HG03558 (cell line): Measurements from ENCODE around the gene YIPF3.
A peak's percentile ranks its signal among the peaks of the same experiment; 100 is the strongest.
"Not testable (repeated sequence)": the region's sequence is repeated elsewhere in the genome, so short reads cannot be mapped to it uniquely, and the experiment has no call there.

Experiments
- ATAC-seq: cut with Tn5 transposase; IDR thresholded peaks from one replicate; pipeline ENCODE4 v1.9.1; 2021; ENCODE audit warnings: moderate number of reproducible peaks; ENCODE audit not compliant: unreplicated experiment; ENCODE audit errors: extremely low read depth

The YIPF3 gene

DNA sequence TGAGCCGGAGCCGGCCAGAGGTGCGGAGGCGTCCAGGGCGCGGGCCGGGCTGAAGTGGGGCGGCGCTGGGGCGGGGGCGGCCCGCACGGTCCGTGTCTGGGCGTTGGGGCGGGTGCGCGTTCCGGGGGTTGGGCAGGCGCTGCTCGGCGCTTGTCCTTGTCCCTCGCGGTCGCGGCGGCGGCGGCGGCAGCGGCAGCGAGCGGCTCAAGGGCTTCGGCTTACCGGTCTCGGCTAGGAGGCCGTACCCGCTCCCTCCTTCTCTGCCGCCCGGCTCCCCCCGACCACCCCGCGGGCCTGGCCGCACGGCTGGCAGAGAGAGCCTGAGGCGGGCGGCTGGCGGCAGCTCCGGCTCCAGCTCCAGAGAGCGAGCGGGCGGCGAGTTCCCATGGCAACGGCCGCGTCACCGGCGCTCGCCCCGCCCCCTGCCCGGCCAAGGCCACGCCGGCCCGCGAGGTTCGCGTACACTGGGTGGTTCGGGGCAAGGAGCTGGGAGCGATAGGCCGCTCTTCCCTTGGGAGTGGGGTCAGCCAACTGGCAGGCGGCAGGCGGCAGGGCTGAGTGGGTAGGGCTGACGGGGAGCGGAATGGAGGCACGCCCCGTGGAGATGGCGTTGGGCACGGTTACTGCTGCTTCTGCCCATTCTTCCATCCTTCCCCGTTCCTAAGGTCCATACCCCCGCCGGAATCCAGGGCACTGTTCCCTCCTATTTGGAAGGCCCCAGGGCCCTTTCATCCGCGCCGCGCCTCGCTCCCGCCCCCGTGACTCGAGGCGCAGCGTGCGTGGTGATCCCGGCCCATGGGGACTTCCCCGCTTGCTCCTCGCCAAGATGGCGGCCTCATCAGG lies 6.5 kb downstream of the YIPF3 start, which contains the start of gene LRRC73:
TSS of gene LRRC73 (minus strand) at position 363 of the 843 bp plus-strand sequence. CDS start 561 bp downstream, outside the sequence.
- peak; percentile 55 for ATAC-seq

DNA sequence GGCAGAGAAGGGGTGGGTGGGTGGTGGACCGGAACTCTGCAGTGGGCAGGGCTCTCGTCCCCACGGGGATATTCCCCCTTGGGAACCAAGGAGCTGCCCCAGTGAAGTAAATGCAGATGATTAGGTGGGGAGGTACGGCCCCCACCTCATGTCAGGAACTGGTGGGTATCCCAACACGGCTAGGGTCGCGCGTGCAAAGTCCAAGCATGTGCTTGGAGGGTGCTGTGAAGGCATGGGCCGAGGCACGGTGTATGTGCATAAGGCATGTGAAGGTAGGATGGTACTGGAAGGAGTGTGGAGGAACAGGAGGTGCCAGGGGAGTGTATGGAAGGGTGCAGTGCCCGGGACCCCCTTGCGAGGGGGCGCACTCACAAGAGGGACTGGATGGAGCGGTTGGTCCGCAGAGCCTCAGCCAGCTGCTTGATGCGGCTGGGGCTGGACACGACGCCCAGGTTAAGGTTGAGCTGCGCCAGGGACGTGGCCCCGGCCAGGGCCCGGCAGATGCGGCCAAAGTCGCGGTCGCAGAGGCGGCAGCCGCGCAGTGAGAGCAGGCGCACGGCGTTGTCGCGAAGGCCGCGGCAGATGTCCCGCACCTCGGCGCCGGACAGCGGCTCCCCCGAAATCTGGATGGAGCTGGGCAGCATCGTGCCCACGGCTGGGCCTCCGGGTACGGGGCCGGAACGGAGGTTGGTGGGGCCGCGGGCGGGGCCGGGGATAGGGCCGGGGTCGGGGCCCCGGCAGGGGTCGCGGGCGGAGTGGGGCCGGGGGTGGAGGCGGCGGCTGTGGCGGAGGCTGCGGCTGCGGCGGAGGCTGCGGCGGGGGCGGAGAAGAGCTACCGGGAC lies 7.4 kb downstream of the YIPF3 start:
- no peak for ATAC-seq

DNA sequence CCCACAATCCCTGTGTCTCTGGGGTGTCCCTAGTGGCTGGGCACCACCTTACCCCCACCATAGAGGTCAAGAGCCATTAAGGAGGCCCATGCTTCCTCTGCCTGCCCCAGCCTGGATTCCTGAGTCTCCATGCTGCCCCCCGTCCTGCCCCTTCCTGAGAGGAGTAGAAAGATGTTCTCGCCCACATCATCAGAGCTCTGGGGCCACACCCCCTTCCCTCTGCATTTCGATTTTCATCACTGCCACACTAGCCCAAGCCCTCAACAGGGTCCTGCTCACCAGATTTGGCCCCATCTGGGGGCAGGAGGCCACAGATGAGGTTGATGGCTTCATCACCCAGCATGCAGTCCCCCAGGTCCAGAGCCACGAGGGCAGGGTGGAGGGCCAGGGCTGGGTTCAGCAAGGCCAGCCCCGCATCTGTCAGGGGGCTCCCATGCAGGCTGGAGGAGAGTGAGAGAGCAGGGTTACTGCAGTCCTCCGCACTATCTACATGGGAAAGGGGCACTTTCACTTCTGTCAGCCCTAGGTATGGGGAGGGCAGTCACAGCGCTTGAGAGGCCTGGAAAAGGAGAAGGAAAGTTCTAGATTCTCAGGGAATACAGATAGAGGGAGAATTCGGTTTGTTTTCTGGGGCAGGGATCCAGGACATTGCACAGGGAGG lies 8.1 kb downstream of the YIPF3 start:
- ATAC-seq = no peak

DNA sequence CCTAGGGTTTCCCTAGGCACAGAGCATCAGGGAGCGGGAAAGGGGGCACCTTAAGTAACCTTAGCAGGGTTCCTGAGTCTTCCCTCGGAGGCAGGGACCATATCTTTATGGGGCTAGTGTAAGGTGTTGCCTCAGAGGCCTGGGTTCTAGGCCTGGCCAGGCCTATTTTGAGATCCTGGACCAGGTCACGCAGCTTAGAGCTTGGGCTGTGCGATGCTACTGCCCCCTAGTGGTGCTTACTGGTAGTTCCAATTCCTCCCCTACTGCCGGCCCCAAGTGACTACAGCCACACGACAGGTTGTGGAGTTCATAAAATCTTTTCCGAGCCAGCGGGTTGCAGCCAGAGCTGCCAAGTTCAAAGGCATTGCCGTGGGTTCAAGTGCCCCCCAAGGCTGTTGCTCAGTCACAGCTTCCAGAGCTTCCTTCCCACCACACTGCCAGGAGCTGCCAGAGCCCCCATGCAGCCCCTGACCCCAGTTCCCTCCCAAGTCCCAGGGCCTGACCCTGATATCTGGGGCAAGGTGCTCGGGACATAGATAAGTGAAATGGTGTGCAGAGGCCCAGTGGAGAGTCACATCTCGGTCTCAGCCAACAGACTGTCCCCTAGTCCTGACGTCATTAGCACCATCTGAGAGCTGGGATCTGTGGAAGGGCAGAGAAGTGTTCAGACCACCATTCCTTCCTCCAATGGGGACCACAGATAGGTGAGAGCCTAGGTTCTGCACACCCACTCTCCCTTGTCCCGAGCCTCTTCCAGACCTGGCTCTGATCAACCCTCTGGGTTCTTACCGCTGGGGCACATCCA lies 9.9 kb downstream of the YIPF3 start:
- ATAC-seq = no peak

DNA sequence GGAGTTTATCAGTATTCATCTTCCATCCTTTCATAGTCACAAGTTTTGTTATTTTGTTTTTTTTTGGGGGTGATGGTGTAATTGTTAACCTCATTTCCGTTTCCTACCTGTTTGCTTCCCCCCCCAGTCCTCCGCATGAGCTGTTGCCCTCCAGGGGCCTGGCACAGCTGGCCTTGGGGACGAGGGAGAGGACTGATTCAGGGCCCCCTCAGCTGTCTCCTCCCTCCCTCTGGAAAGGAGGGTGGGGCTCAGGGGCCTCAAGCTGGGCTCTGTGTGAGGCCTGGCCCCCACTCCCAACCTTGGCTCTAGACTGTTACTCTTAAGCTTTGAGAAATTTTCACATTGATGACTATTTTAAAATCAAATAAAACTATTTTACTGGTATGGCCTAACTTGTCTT lies 10.6 kb downstream of the YIPF3 start:
- no peak for ATAC-seq

DNA sequence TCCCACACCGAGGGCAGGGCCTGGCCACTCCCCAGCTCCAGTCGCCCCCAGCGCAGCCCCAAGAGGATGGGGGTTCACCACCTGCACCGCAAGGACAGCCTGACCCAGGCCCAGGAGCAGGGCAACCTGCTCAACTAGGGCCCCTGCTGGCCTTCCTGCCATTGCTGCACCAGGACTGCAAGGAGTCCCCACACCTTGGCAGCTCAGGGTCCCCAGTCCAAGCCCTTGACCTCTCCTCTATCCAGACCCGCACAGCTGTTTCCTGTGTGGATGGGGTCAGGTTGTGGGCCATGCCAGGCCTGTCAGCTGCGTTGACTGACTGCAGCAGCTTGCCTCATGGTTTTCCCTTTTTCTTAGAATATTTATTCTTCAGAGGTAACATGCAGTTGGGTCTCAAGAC lies 11.0 kb downstream of the YIPF3 start:
- ATAC-seq = no peak

DNA sequence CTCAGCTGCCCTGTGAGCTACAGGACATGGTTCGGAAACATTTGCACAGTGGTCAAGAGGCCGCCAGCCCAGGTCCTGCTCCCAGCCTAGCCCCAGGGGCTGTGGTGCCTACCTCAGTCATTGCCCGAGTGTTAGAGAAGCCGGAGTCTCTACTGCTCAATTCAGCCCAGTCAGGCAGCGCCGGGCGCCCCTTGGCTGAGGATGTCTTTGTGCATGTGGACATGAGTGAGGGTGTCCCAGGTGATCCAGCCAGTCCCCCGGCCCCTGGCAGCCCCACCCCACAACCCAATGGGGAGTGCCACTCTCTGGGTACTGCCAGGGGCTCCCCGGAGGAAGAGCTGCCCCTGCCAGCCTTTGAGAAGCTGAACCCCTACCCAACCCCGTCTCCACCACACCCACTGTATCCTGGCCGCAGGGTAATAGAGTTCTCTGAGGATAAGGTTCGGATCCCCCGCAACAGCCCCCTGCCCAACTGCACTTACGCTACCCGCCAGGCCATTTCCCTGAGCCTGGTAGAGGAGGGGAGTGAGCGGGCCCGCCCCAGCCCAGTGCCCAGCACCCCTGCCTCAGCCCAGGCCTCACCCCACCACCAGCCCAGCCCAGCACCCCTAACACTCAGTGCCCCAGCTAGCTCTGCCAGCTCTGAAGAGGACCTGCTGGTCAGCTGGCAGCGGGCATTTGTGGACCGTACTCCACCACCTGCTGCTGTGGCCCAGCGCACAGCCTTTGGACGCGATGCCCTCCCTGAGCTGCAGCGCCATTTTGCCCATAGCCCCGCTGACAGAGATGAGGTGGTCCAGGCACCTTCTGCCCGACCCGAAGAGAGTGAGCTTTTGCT lies 11.8 kb downstream of the YIPF3 start:
- ATAC-seq = no peak

DNA sequence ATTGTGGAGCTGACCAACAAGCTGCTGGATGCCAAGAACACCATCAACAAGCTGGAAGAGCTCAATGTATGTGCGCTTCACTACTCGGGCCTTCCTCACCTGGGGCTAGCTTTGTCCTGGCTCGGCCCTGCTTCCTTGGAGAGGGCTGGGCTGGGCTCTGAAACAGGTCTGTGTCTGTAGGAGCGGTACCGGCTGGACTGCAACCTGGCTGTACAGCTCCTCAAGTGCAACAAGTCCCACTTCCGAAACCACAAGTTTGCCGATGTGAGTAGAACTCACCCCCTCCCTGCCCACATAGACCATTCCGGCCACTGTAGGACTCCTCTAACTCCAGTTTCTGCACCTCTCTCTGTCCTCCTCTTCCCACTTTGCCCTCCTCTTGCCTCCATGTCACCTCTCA lies 13.3 kb downstream of the YIPF3 start:
- ATAC-seq = no peak

DNA sequence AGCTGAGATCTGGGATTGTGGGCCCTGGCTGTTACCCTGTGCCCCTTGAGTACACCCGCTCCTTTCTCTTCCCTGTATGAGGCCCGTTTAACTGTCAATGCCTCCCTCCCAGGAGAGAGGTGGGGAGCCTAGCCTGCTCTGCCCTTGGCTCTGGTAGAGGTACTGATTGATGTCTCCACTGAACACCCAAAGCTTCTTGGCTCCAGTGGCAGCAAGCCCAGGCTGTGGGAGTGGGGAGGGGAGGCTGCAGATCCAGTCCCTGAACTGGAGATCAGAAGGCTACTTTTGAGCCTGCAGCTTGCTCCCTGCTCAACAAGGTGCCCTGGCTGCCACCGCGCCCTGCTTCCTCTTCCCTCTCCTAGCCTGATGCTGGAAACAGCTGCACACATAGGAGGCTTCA lies 14.1 kb downstream of the YIPF3 start:
- no peak for ATAC-seq

DNA sequence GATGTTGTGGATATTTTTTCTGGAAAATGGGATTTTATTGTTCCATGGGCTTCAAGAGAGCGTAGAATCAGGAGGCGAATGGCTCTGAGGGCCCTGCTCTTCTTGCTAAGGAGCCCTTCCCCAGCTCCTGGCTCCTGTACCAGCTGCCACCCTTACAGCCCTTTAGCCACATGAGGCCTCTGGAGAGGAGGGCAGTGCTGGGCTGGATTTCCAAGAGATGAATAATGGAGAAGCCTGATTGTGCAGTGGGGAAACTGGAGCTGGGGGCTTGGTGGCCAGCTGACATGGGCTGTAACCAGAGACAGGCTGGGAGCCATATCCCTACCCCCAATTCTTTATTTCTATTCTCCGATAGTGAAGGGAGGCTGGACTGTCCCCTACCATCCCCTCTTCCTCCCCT lies 15.8 kb downstream of the YIPF3 start:
- no peak for ATAC-seq

DNA sequence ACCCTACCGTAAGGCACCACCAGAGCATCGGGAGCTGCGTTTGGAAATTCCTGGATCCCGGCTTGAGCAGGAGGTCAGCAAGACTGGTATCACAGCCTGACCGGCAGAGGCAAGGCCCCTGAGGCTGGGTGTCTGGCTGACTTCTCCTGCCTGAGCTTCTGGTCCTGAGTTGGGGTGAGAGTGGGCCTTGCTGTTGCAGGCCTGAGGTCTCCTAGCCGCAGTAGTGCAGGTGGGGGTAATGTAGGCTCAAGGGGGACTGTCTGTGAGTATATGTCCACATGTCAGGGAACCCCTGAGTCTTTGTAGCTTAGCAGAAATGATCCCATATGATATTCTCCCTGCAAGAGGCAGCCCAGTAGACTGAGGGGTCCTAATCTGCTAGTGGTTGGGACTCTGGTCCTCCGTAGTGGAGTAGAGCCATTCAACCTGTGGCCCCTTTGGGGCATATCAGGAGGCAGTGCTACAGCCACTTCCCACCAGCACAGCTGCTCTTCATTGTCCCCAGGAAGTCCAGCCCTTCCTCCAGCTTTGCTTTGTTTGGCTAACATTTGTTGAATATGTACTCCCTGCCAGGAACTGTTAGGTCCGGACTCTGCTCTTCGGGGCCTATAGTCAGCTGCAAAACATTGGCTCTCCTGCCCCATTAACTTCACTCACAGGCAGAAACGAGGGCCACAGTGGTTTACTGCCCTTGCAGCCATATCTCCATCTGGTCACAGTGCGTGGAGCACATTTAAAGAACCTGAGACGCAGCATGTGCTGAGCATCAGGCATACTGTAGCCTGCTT lies 17.5 kb downstream of the YIPF3 start:
- ATAC-seq = no peak

DNA sequence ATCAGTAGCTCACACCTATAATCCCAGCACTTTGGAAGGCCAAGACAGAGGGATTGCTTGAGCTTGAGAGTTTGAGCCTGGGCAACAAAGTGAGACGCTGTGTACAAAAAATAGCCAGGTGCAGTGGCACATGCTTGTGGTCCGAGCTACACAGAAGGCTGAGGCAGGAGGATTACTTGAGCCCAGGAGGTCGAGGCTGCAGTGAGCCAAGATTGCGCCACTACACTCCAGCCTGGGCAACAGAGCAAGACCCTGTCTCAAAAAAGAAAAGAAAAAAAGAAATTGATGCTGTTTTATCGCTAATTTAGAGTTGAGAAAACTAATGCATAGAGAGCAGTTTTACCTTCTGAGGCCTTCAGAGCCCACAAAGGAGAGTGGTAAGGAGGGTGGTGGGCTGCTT lies 18.4 kb downstream of the YIPF3 start:
- ATAC-seq = not testable (repeated sequence)

DNA sequence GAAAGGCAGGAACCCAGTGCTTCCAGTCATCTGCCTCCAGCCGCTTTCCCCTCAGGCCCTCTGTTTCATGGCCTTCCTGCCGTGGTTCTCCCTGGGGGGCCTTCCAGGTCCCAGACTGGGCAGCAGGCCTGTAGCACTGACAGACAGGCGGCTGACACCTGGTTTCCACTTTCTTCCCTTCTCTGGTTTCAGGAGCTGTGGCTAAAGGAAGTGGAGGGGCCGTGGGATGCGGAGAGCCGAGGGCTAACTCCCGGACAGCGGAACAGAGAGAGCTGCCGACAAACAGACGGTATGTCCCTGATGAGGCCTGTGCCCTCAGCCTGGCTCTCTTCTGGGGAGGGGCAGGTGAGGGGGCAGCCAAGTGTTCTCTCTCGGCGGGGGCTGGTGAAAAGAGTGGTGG lies 19.0 kb downstream of the YIPF3 start:
- no peak for ATAC-seq

DNA sequence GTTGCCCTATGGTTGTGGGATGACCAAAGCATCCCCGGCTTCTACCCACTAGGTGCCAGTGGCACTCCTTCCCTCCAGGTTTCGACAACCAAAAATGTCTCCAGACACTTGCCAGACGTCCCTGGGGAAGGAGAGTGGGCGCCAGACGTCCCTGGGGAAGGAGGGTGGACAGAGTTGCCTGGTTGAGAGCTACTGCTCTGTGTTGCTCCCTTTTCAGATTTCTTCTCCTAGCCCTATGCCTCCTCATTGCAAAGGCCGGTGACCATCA lies 19.7 kb downstream of the YIPF3 start:
- ATAC-seq = no peak

DNA sequence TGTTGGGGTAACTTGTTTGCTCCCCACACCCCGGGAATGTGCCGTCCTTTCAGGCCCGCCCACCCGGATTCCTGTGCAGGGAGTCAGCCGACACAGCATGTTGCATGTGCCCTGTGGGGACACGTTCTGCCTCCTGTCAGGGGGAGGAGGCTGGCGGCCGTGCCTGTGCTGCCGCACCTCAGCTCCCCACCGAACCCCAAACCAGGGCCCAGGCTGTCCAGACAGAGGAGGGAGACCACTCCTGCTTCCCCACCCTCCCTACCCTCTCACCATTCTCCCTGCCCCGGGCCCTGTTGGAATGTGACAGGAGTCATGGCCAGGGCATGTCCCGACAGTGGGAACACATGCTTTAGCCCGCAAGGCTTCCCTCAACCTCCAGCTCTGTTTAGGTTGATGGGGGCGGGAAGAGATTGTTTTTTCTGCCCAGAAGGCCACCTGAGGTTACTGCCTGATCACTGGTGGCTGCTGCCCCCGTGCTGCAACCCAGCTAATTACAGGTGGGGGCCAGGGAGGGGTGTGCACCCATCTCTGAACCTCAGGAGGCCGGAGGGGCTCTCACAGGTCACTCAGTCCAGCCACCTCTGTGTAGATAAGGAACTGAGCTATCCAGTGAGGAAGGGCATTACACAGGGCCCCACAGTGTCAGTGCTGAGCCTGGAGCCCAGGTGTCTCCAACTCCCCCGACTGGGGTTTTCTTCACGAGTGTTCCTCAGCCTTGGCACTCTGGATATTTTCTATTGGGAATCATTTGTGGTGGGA lies 20.2 kb downstream of the YIPF3 start:
- no peak for ATAC-seq

DNA sequence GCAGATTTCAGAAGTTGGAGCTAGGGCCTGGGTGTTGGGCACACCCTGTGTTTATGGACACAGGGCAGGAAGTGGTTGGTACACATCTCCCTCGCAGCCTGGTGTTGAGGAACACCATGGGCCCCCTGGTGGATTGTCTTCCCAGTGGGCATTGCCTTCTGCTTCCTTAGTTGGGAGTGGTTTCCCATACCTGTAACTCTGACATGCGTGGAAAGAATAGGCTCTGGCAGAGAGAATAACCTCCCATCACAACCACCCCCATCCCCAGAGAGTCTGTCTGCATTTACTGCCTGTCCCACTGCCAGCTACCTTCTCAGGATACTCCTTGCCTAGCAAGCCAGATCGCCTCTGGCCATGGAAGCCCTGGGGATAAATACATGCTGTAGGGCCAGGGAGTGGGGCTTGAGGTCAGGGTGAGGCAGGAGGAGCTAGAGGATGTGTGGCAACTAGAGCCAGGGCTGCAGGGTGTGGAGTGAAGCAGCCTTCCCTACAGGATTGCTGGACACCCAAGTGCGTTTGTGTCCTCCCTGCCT lies 21.3 kb downstream of the YIPF3 start:
- ATAC-seq = no peak

DNA sequence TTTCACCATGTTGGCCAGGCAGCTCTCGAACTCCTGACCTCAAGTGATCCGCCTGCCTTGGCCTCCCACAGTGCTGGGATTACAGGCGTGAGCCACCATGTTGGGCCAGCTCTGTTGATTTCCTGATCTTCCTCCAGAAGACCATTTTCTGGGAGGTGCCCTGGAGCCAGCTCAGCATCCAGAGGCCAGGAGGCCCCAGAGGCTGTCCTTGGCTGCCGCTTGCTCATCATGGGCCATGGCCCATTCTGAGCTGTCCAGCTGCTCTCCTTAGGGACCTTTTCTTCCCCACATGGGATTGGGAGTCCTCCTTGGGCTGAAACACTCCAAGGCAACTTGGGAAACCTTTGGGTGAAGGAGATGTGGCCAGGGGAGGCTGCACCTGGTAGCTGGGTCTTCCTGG lies 22.0 kb downstream of the YIPF3 start:
- no peak for ATAC-seq

DNA sequence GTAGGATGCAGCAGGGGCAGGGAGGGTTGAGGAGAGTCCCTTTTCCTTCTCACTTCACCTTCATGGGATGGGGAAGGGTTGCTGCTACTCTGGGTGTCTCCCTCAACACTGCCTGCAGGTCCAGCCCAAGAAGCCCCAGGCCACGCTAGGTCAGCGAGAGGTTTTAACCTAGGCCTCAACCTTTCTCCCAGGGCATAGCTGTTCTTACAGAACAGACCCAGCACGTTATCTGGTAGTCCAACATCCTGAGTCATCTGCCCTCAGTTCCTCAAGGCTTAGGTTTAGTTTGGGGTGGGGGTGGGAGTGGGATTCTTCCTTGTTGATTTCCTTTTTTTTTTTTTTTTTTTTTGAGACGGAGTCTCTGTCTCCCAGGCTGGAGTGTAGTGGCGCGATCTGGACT lies 22.4 kb downstream of the YIPF3 start:
- ATAC-seq = no peak
